22Rv1 (cell line): ENCODE data around the gene PDCL2.

ENCODE experiments used
- H3K27ac ChIP-seq: fragments of 450-650 bp; 2 replicates; pipeline ENCODE4 v1.5.1; 2017
- CTCF ChIP-seq: fragments of 450-650 bp; IDR thresholded peaks from 2 replicates; pipeline ENCODE4 v1.5.1; 2017; ENCODE audit warnings: mild to moderate bottlenecking
- ZFX ChIP-seq: fragments of 450-650 bp; IDR thresholded peaks from 2 replicates; pipeline ENCODE4 v1.6.1; 2017; ENCODE audit warnings: antibody characterized with exemption, borderline replicate concordance

PDCL2 gene

GRCh38 chr4:55545641-55546505 lies 46.2 kb downstream of the PDCL2 start:
- peak overlapping the region; percentile 81 for H3K27ac ChIP-seq
- no peak for TF ChIP-seq CTCF
- no peak for TF ChIP-seq ZFX

GRCh38 chr4:55545151-55545550 lies 46.9 kb downstream of the PDCL2 start:
- TF ChIP-seq CTCF: no peak
- no peak for TF ChIP-seq ZFX
- H3K27ac ChIP-seq: peak overlapping the region; percentile 81

- H3K27ac ChIP-seq: no peak overlapping the region
- TF ChIP-seq CTCF (no peak), ZFX (no peak)
Measured at GRCh38 chr4:55543858-55544257, 48.2 kb downstream of the PDCL2 start.

- TF ChIP-seq CTCF (no peak), ZFX (no peak)
- no peak overlapping the region for H3K27ac ChIP-seq
Measured at GRCh38 chr4:55540271-55540670, 51.8 kb downstream of the PDCL2 start.

- TF ChIP-seq CTCF: no peak
- no peak for TF ChIP-seq ZFX
- H3K27ac ChIP-seq: no peak overlapping the region
Measured at GRCh38 chr4:55539658-55540057, 52.4 kb downstream of the PDCL2 start.

GRCh38 chr4:55538531-55538930 lies 53.5 kb downstream of the PDCL2 start:
- no peak overlapping the region for H3K27ac ChIP-seq
- TF ChIP-seq CTCF: no peak
- no peak for TF ChIP-seq ZFX

- TF ChIP-seq CTCF: no peak
- no peak for TF ChIP-seq ZFX
- H3K27ac ChIP-seq: no peak overlapping the region
Measured at GRCh38 chr4:55534306-55534705, 57.7 kb downstream of the PDCL2 start.
